Endodermal cell (in vitro differentiated cells): ENCODE data around the gene CST11. TPM values are rescaled to one million over a fixed set of nuclear protein-coding genes. Genes with fewer than 3 reads are reported as not detected.

Source experiments
- DNase-seq: peaks from one replicate; pipeline ENCODE4 v3.0.0-alpha.2; 2017
- H3K27ac ChIP-seq: 2 replicates; pipeline ENCODE4 v1.5.1; 2013; ENCODE audit warnings: mild to moderate bottlenecking, low read depth, low read length, moderate library complexity
- H3K27me3 ChIP-seq: 2 replicates; pipeline ENCODE4 v1.6.1; 2013; ENCODE audit warnings: mild to moderate bottlenecking, low read length, moderate library complexity; ENCODE audit not compliant: insufficient read depth, control insufficient read depth, poor library complexity, severe bottlenecking
- H3K36me3 ChIP-seq: 2 replicates; pipeline ENCODE4 v1.7.0; 2013; ENCODE audit warnings: mild to moderate bottlenecking, low read length, moderate library complexity; ENCODE audit not compliant: control insufficient read depth, insufficient read depth
- H3K4me1 ChIP-seq: one replicate; pipeline ENCODE4 v1.7.0; 2013; ENCODE audit warnings: low read length; ENCODE audit not compliant: control insufficient read depth, insufficient read depth
- H3K4me3 ChIP-seq: 2 replicates; pipeline ENCODE4 v1.5.1; 2013; ENCODE audit warnings: mild to moderate bottlenecking, low read length, moderate library complexity
- H3K9ac ChIP-seq: 2 replicates; pipeline ENCODE4 v1.6.1; 2013; ENCODE audit warnings: mild to moderate bottlenecking, low read length, moderate library complexity; ENCODE audit not compliant: poor library complexity, severe bottlenecking; ENCODE audit errors: extremely low read depth
- H3K9me3 ChIP-seq: 2 replicates; pipeline ENCODE4 v1.6.1; 2013; ENCODE audit warnings: mild to moderate bottlenecking, low read length, moderate library complexity; ENCODE audit not compliant: control insufficient read depth
- H3K27ac Mint-ChIP-seq: 2 replicates; pipeline ENCODE4 v1.8.0; 2020; ENCODE audit warnings: mixed read lengths
- H3K27me3 Mint-ChIP-seq: 2 replicates; pipeline ENCODE4 v1.8.0; 2021; ENCODE audit warnings: mild to moderate bottlenecking, mixed read lengths; ENCODE audit not compliant: insufficient read depth
- H3K36me3 Mint-ChIP-seq: 2 replicates; pipeline ENCODE4 v1.8.0; 2020; ENCODE audit warnings: low read depth, mixed read lengths
- H3K4me1 Mint-ChIP-seq: 2 replicates; pipeline ENCODE4 v1.8.0; 2020; ENCODE audit warnings: mixed read lengths
- H3K4me3 Mint-ChIP-seq: 2 replicates; pipeline ENCODE4 v1.8.0; 2020; ENCODE audit warnings: mild to moderate bottlenecking, moderate library complexity, mixed read lengths
- H3K9me3 Mint-ChIP-seq: 2 replicates; pipeline ENCODE4 v1.8.0; 2020; ENCODE audit warnings: mild to moderate bottlenecking, mixed read lengths
- CTCF ChIP-seq: fragments of 200-600 bp; sonication (generic); conservative IDR thresholded peaks from 2 replicates; pipeline ENCODE4 v1.5.0; 2021; ENCODE audit warnings: antibody characterized with exemption, mild to moderate bottlenecking
- WGBS, 2 experiments: methylation state at CpG; one replicate each; pipeline versions ENCODE4 v1.1.5 to v1.1.7; 2013; ENCODE audit warnings: missing lambda C conversion rate in 2 of 2, mixed read lengths in 1 of 2; ENCODE audit not compliant: insufficient coverage in 1 of 2, insufficient read length in 1 of 2; 5-methylcytosine and 5-hydroxymethylcytosine counted together
- total RNA-seq, 2 donors: library from RNA; stranded (reverse); fragmentation: NEBNext Ultra II Directional in 1 of 2; extraction: Animal tissue kit (Norgen Biotek cat#: 25700) in 1 of 2; gene quantifications; 2 replicates in 1 of 2; 3 replicates in 1 of 2; pipeline ENCODE4 v1.2.1, GENCODE V29; 2021

CST11 gene
- total RNA-seq, 2 donors from 2014 or later: 0.69 TPM; not detected in 1

- no peak overlapping the region for H3K27ac ChIP-seq
- Mint-ChIP-seq H3K36me3 (peaks cover 3% of the 10 kb centered on the region), H3K27me3 (no peaks in the 10 kb centered on the region), H3K27ac (no peak overlapping the region), H3K9me3 (no peaks in the 10 kb centered on the region), H3K4me1 (peaks cover 21% of the 10 kb centered on the region), H3K4me3 (no peak overlapping the region)
- no peaks in the 10 kb centered on the region for H3K27me3 ChIP-seq
- H3K9me3 ChIP-seq: no peaks in the 10 kb centered on the region
- 90 to 92% methylated on average over 1 to 2 of the region's 2 CpGs for WGBS, 2 experiments
- no peak for DNase-seq
- H3K4me3 ChIP-seq: no peak overlapping the region
- H3K36me3 ChIP-seq: peaks cover 2% of the 10 kb centered on the region
- no peaks in the 10 kb centered on the region for H3K4me1 ChIP-seq
- TF ChIP-seq CTCF: no peak
- H3K9ac ChIP-seq: no peak overlapping the region
Observed at GRCh38 chr20:23407781-23408464, 44.8 kb downstream of the CST11 start.

- Histone ChIP-seq H3K27me3 (no peaks in the 10 kb centered on the region), H3K36me3 (peaks cover 13% of the 10 kb centered on the region), H3K27ac (no peak overlapping the region), H3K4me3 (no peak overlapping the region), H3K4me1 (no peaks in the 10 kb centered on the region), H3K9me3 (no peaks in the 10 kb centered on the region), H3K9ac (no peak overlapping the region)
- DNase-seq: no peak
- Mint-ChIP-seq H3K27me3 (no peaks in the 10 kb centered on the region), H3K36me3 (peaks cover 12% of the 10 kb centered on the region), H3K4me3 (no peak overlapping the region), H3K4me1 (peaks cover 17% of the 10 kb centered on the region), H3K9me3 (no peaks in the 10 kb centered on the region), H3K27ac (no peak overlapping the region)
- WGBS, 2 experiments: 90 to 100% methylated on average over 1 of the region's 1 CpG
- TF ChIP-seq CTCF: no peak
Observed at GRCh38 chr20:23406880-23407279, 45.8 kb downstream of the CST11 start.

GRCh38 chr20:23404196-23404595 lies 48.5 kb downstream of the CST11 start:
- H3K4me3 ChIP-seq: no peak overlapping the region
- no peaks in the 10 kb centered on the region for H3K4me1 ChIP-seq
- no peak overlapping the region for H3K4me3 Mint-ChIP-seq
- peaks cover 24% of the 10 kb centered on the region for H3K36me3 Mint-ChIP-seq
- 97 to 100% methylated on average over 2 to 3 of the region's 3 CpGs for WGBS, 2 experiments
- H3K36me3 ChIP-seq: peaks cover 29% of the 10 kb centered on the region
- no peak for DNase-seq
- no peaks in the 10 kb centered on the region for H3K27me3 Mint-ChIP-seq
- H3K27me3 ChIP-seq: no peaks in the 10 kb centered on the region
- no peak overlapping the region for H3K9ac ChIP-seq
- no peak overlapping the region for H3K27ac ChIP-seq
- H3K27ac Mint-ChIP-seq: no peak overlapping the region
- no peak for TF ChIP-seq CTCF
- H3K9me3 Mint-ChIP-seq: no peaks in the 10 kb centered on the region
- peaks cover 5% of the 10 kb centered on the region for H3K4me1 Mint-ChIP-seq
- no peaks in the 10 kb centered on the region for H3K9me3 ChIP-seq
